A673 (cell line): ENCODE measurements around the gene TMED9. TPM values are rescaled to one million over a fixed set of nuclear protein-coding genes. Genes with fewer than 3 reads are reported as not detected.

Experiments used
- BruUV-seq: library from RNA; stranded (reverse); fragments of 400-500 nt; replicated peaks from 2 replicates; lab custom pipeline; 2021; lab: Mats Ljungman, UMichigan
- CTCF ChIA-PET: fragments of 300-600 bp; sonication (Branson Sonifier 250); formaldehyde crosslinking; loops from one replicate; lab custom pipeline; 2022; ENCODE audit warnings: antibody characterized with exemption; lab: Charles Lee
- POLR2A ChIA-PET: fragments of 300-600 bp; sonication (Branson Sonifier 250); formaldehyde crosslinking; loops from one replicate; lab custom pipeline; 2022; ENCODE audit warnings: antibody characterized with exemption; ENCODE audit not compliant: low non-redundant PET; lab: Charles Lee
- DNase-seq: peaks from one replicate; pipeline ENCODE4 v3.0.0-alpha.2; 2015; ENCODE audit warnings: low spot score
- H3K27ac ChIP-seq: fragments of 200-600 bp; sonication (generic); 2 replicates; pipeline ENCODE4 v1.5.1; 2016; ENCODE audit warnings: mixed run types, low read depth, mild to moderate bottlenecking, mixed read lengths, antibody characterized with exemption, low read length; ENCODE audit not compliant: poor library complexity, severe bottlenecking
- H3K27me3 ChIP-seq: fragments of 200-600 bp; sonication (generic); replicated peaks from 2 replicates; pipeline ENCODE4 v1.6.1; 2017; ENCODE audit warnings: mixed run types, low read depth, mild to moderate bottlenecking, mixed read lengths, antibody characterized with exemption, low read length; ENCODE audit not compliant: insufficient read depth, poor library complexity
- H3K36me3 ChIP-seq: fragments of 200-600 bp; sonication (generic); 2 replicates; pipeline ENCODE4 v1.6.1; 2016; ENCODE audit warnings: mixed run types, mild to moderate bottlenecking, mixed read lengths, antibody characterized with exemption, low read length; ENCODE audit not compliant: insufficient read depth, poor library complexity, severe bottlenecking
- H3K4me1 ChIP-seq: fragments of 200-600 bp; sonication (generic); 2 replicates; pipeline ENCODE4 v1.6.1; 2017; ENCODE audit warnings: mixed run types, mild to moderate bottlenecking, mixed read lengths, antibody characterized with exemption, low read length; ENCODE audit not compliant: insufficient read depth, poor library complexity, severe bottlenecking
- H3K4me3 ChIP-seq: fragments of 200-600 bp; sonication (generic); 2 replicates; pipeline ENCODE4 v1.5.1; 2016; ENCODE audit warnings: low read depth, mixed run types, mild to moderate bottlenecking, mixed read lengths, low read length; ENCODE audit not compliant: poor library complexity, severe bottlenecking
- H3K9me3 ChIP-seq: fragments of 200-600 bp; sonication (generic); 2 replicates; pipeline ENCODE4 v1.6.1; 2016; ENCODE audit warnings: mixed run types, low read depth, mild to moderate bottlenecking, mixed read lengths, antibody characterized with exemption, low read length; ENCODE audit not compliant: poor library complexity, severe bottlenecking
- CTCF ChIP-seq: fragments of 300-800, 200-600 bp; sonication (generic); conservative IDR thresholded peaks from 2 replicates; pipeline ENCODE4 v1.5.1; 2017; ENCODE audit warnings: low read depth, mild to moderate bottlenecking, antibody characterized with exemption, low read length, moderate library complexity, mixed read lengths
- EZH2 ChIP-seq: fragments of 200-600 bp; sonication (generic); IDR thresholded peaks from 2 replicates; pipeline ENCODE4 v1.6.1; 2017; ENCODE audit warnings: borderline replicate concordance, low read depth, mild to moderate bottlenecking, mixed read lengths, antibody characterized with exemption, low read length; ENCODE audit not compliant: poor library complexity, severe bottlenecking
- intact Hi-C: fragments of 100-400 bp; cut with micrococcal nuclease; formaldehyde crosslinking; loops from one replicate; pipeline ENCODE4 v1.10.0; 2022; ENCODE audit not compliant: unreplicated experiment
- total RNA-seq: library from RNA; stranded (reverse); gene quantifications from 2 replicates; pipeline ENCODE4 v1.2.3, GENCODE V29; 2021

TMED9 gene
- total RNA-seq, 1 experiment from 2014 or later, result 88.6 TPM

DNA sequence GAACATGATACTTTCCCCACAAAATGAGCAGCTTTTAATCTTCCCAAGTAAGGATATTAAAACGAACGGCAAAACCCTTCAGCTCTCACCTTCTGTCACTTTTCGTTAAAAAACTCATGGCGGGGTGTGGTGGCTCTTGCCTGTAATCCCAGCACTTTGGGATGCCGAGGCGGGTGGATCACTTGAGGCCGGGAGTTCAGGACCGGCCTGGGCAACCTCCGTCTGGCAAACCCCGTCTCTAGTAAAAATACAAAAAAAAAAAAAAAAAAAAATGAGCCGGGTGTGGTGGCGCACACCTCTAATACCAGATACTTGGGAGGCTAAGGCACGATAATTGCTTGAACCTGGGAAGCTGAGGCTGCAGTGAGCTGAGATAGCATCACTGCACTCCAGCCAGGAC, 902 bp downstream of the TMED9 start:
- no peak for DNase-seq
- H3K4me3 ChIP-seq, result peak overlapping the region; percentile 66
- H3K9me3 ChIP-seq, result no peaks in the 10 kb centered on the region
- H3K27ac ChIP-seq, result no peak overlapping the region
- H3K36me3 ChIP-seq, result peaks cover 20% of the 10 kb centered on the region
- H3K27me3 ChIP-seq, result peaks cover 6% of the 10 kb centered on the region
- H3K4me1 ChIP-seq, result no peaks in the 10 kb centered on the region
- POLR2A ChIA-PET, result interaction anchor here (1.1 kb wide), 1 partner anchor 498 kb away, joined by 3 read pairs; no protein-coding TSS in a partner anchor
- CTCF ChIA-PET, result no interaction called here
- intact Hi-C loops, result no loop called here
- BruUV-seq, result no TSS peak
- TF ChIP-seq CTCF (no peak), EZH2 (no peak)

- H3K4me1 ChIP-seq, result no peaks in the 10 kb centered on the region
- ChIA-PET POLR2A (no interaction called here), CTCF (no interaction called here)
- H3K27ac ChIP-seq, result no peak overlapping the region
- BruUV-seq, result no TSS peak
- H3K4me3 ChIP-seq, result no peak overlapping the region
- intact Hi-C loops, result no loop called here
- TF ChIP-seq CTCF (no peak), EZH2 (no peak)
- DNase-seq, result no peak
- H3K36me3 ChIP-seq, result peaks cover 20% of the 10 kb centered on the region
- H3K27me3 ChIP-seq, result peaks cover 3% of the 10 kb centered on the region
- no peaks in the 10 kb centered on the region for H3K9me3 ChIP-seq
These were observed 1.5 kb downstream of the TMED9 start for GRCh38 chr5:177593511-177593910.

- Histone ChIP-seq H3K27me3 (peaks cover 3% of the 10 kb centered on the region), H3K9me3 (no peaks in the 10 kb centered on the region), H3K4me1 (no peaks in the 10 kb centered on the region), H3K36me3 (peaks cover 20% of the 10 kb centered on the region), H3K27ac (no peak overlapping the region), H3K4me3 (no peak overlapping the region)
- no peak for DNase-seq
- BruUV-seq, result no TSS peak
- ChIA-PET CTCF (no interaction called here), POLR2A (no interaction called here)
- intact Hi-C loops, result no loop called here
- TF ChIP-seq CTCF, result no peak
- no peak for TF ChIP-seq EZH2
These were observed 2.1 kb downstream of the TMED9 start for GRCh38 chr5:177594071-177594470.
